ENCODE measurements around the gene ABCA12. TPM values are rescaled to one million over a fixed set of nuclear protein-coding genes. Genes with fewer than 3 reads are reported as not detected.

The ABCA12 gene
- total RNA-seq, 1 donor from 2014 or later: 0.17 TPM

DNA sequence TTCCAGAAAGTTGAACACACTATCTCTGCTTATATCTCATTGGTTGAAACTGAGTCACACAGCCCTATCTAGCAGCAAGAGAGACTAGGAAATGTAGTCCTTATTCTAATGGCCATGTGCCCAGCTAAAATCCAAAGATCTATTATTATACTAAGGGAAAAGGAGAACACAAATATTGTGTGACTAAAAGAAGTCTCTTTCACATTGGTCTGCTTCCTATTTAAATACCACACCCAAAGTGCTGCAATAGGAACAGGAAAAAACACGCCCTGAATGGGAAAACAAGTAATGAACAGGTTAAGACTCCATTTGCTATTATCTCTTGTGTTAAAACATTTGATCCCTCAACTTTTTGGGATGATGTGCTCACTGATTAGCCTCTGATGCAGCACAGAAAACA lies 242.2 kb downstream of the ABCA12 start:
- H3F3A ChIP-seq (ENCODE audit: low read depth): no peaks in the 10 kb centered on the region
- no peaks in the 10 kb centered on the region for H3K79me2 ChIP-seq (ENCODE audit: low read depth)
- Mint-ChIP-seq H3K4me3 (no peak overlapping the region), H3K27ac (no peak overlapping the region), H3K36me3 (no peaks in the 10 kb centered on the region), H3K27me3 (ENCODE audit: insufficient read depth, low read depth) (peaks cover 2% of the 10 kb centered on the region), H3K4me1 (no peaks in the 10 kb centered on the region), H3K9me3 (peaks cover 2% of the 10 kb centered on the region)
- no peaks in the 10 kb centered on the region for H3K4me1 ChIP-seq
- no peak overlapping the region for H3K9ac ChIP-seq
- no peak overlapping the region for H3K4me2 ChIP-seq
- H4K20me1 ChIP-seq (ENCODE audit: low read depth): no peaks in the 10 kb centered on the region
- H3K27ac ChIP-seq: no peak overlapping the region
- no peaks in the 10 kb centered on the region for H3K36me3 ChIP-seq
- no peak overlapping the region for H2AFZ ChIP-seq (replicated peaks)
- no peak overlapping the region for H3K4me3 ChIP-seq
- H3K27me3 ChIP-seq: no peaks in the 10 kb centered on the region
- DNase-seq (ENCODE audit: low spot score): no peak
- no peak for TF ChIP-seq EZH2 (IDR thresholded peaks at IDR 0.05)
- TF ChIP-seq EZH2phosphoT487 (IDR thresholded peaks at IDR 0.05): no peak
- TF ChIP-seq, protein P1, sequence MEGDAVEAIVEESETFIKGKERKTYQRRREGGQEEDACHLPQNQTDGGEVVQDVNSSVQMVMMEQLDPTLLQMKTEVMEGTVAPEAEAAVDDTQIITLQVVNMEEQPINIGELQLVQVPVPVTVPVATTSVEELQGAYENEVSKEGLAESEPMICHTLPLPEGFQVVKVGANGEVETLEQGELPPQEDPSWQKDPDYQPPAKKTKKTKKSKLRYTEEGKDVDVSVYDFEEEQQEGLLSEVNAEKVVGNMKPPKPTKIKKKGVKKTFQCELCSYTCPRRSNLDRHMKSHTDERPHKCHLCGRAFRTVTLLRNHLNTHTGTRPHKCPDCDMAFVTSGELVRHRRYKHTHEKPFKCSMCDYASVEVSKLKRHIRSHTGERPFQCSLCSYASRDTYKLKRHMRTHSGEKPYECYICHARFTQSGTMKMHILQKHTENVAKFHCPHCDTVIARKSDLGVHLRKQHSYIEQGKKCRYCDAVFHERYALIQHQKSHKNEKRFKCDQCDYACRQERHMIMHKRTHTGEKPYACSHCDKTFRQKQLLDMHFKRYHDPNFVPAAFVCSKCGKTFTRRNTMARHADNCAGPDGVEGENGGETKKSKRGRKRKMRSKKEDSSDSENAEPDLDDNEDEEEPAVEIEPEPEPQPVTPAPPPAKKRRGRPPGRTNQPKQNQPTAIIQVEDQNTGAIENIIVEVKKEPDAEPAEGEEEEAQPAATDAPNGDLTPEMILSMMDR (IDR thresholded peaks at IDR 0.05): no peak
- H3K9me3 ChIP-seq (ENCODE audit: low read depth): no peaks in the 10 kb centered on the region

- Histone ChIP-seq H3K4me1 (no peaks in the 10 kb centered on the region), H3K79me2 (ENCODE audit: low read depth) (no peaks in the 10 kb centered on the region), H3K4me2 (no peak overlapping the region), H3K36me3 (no peaks in the 10 kb centered on the region), H4K20me1 (ENCODE audit: low read depth) (no peaks in the 10 kb centered on the region), H2AFZ (replicated peaks) (no peak overlapping the region), H3K9me3 (ENCODE audit: low read depth) (no peaks in the 10 kb centered on the region), H3K4me3 (no peak overlapping the region), H3K9ac (no peak overlapping the region), H3K27ac (no peak overlapping the region), H3F3A (ENCODE audit: low read depth) (no peaks in the 10 kb centered on the region), H3K27me3 (no peaks in the 10 kb centered on the region)
- Mint-ChIP-seq H3K27me3 (ENCODE audit: insufficient read depth, low read depth) (peaks cover 2% of the 10 kb centered on the region), H3K4me1 (no peaks in the 10 kb centered on the region), H3K9me3 (peaks cover 2% of the 10 kb centered on the region), H3K4me3 (no peak overlapping the region), H3K27ac (no peak overlapping the region), H3K36me3 (no peaks in the 10 kb centered on the region)
- DNase-seq (ENCODE audit: low spot score): no peak
- TF ChIP-seq EZH2phosphoT487 (IDR thresholded peaks at IDR 0.05): no peak
- no peak for TF ChIP-seq EZH2 (IDR thresholded peaks at IDR 0.05)
- TF ChIP-seq, protein P1 (IDR thresholded peaks at IDR 0.05): no peak
These were observed 243.0 kb downstream of the ABCA12 start for GRCh38 chr2:214895469-214895868.

DNA sequence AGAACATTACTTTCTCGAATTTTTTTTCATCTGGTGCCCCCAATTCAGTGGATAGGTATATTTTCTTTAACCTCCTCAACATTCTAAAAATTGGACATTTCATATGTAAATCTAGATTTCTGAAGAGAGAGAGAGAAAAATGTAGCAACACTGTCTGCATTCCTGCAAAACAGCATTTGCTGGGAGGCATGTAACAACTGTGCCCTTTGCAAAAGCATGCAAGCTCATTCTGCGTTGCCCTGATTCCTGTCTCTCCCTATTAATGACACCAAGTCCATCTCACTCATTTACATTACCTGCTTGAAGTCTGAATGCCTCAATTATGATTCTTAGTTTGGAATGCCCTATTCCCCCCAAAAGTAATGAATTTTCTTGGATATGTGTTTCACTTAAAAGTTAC lies 249.1 kb downstream of the ABCA12 start:
- H3K4me3 ChIP-seq: no peak overlapping the region
- H4K20me1 ChIP-seq (ENCODE audit: low read depth): no peaks in the 10 kb centered on the region
- H3K27ac Mint-ChIP-seq: no peak overlapping the region
- TF ChIP-seq, protein P1 (IDR thresholded peaks at IDR 0.05): no peak
- TF ChIP-seq EZH2phosphoT487 (IDR thresholded peaks at IDR 0.05) (no peak), EZH2 (IDR thresholded peaks at IDR 0.05) (no peak)
- no peaks in the 10 kb centered on the region for H3F3A ChIP-seq (ENCODE audit: low read depth)
- H3K79me2 ChIP-seq (ENCODE audit: low read depth): no peaks in the 10 kb centered on the region
- H3K27me3 Mint-ChIP-seq (ENCODE audit: insufficient read depth, low read depth): no peaks in the 10 kb centered on the region
- H3K9me3 Mint-ChIP-seq: peaks cover 2% of the 10 kb centered on the region
- H3K36me3 Mint-ChIP-seq: peaks cover 2% of the 10 kb centered on the region
- no peak overlapping the region for H3K9ac ChIP-seq
- no peaks in the 10 kb centered on the region for H3K4me1 ChIP-seq
- H3K4me2 ChIP-seq: no peak overlapping the region
- no peak overlapping the region for H3K4me3 Mint-ChIP-seq
- no peaks in the 10 kb centered on the region for H3K4me1 Mint-ChIP-seq
- no peak overlapping the region for H3K27ac ChIP-seq
- no peaks in the 10 kb centered on the region for H3K27me3 ChIP-seq
- no peak for DNase-seq (ENCODE audit: low spot score)
- H2AFZ ChIP-seq (replicated peaks): no peak overlapping the region
- H3K36me3 ChIP-seq: no peaks in the 10 kb centered on the region
- no peaks in the 10 kb centered on the region for H3K9me3 ChIP-seq (ENCODE audit: low read depth)
